ENCODE data around the gene PRKX.

- TF ChIP-seq CTCF (conservative IDR thresholded peaks at IDR 0.05): no peak
- no peak for TF ChIP-seq ZFX (IDR thresholded peaks at IDR 0.05)
Measured at GRCh38 chrX:3621414-3621813, 92.0 kb downstream of the PRKX start.

Measured in C4-2B (cell line).